HG03064 (cell line): ENCODE results near the gene FBXW11.

Experiments
- ATAC-seq: cut with Tn5 transposase; IDR thresholded peaks from one replicate; pipeline ENCODE4 v1.9.1; 2021; ENCODE audit warnings: low read depth; ENCODE audit not compliant: unreplicated experiment

The FBXW11 gene

GRCh38 chr5:171847026-171847425 is 159.4 kb downstream of the FBXW11 start:
- ATAC-seq: no peak

GRCh38 chr5:171846323-171846722 is 160.1 kb downstream of the FBXW11 start:
- ATAC-seq: no peak

- no peak for ATAC-seq
These were observed 160.6 kb downstream of the FBXW11 start for GRCh38 chr5:171845857-171846256.

- no peak for ATAC-seq
These were observed 161.3 kb downstream of the FBXW11 start for GRCh38 chr5:171845040-171845630.

GRCh38 chr5:171842777-171843328 is 163.6 kb downstream of the FBXW11 start:
- no peak for ATAC-seq

DNA sequence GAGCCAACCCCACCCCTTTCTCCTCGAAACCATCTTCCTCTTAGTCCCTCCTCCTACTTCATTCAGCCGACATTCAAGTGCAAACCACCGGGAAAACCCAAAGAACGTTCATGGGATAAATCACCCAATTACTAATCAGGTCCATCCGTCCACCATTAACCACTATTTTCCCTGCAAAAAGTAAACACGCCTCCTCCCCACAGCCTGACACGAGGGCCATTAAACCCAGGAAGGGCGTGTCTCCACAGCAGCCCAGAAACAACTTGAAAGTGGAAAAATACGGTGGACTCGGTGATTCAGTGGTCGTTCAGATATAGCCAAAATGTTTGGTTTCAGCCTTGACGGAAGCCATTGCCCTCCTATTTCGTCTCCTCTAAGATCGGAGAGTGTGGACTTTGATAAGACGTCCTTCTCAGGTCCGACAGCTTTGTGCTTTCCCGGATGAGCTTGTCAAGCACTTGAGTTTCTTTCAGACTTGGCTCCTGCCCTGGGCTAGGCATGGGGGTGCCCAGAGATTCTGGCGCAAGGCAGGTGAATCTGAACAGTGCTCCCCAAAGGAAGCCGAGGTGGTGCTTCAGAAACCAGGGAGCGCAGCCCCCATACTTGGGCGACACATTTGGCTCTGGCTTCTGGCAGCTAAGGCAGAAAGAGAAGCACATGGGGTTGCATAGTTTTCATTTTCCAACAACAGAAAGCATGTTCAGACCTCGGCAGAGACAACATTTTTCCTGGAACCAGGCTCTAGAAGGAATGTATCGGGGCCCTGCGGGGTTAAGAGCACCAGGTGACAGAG is 164.3 kb downstream of the FBXW11 start:
- ATAC-seq: no peak

GRCh38 chr5:171840711-171841522 is 165.5 kb downstream of the FBXW11 start:
- ATAC-seq: no peak

- ATAC-seq: no peak
These were observed 166.4 kb downstream of the FBXW11 start for GRCh38 chr5:171840066-171840465.

- no peak for ATAC-seq
These were observed 167.3 kb downstream of the FBXW11 start for GRCh38 chr5:171839112-171839511.

- no peak for ATAC-seq
These were observed 168.4 kb downstream of the FBXW11 start for GRCh38 chr5:171838066-171838465.

DNA sequence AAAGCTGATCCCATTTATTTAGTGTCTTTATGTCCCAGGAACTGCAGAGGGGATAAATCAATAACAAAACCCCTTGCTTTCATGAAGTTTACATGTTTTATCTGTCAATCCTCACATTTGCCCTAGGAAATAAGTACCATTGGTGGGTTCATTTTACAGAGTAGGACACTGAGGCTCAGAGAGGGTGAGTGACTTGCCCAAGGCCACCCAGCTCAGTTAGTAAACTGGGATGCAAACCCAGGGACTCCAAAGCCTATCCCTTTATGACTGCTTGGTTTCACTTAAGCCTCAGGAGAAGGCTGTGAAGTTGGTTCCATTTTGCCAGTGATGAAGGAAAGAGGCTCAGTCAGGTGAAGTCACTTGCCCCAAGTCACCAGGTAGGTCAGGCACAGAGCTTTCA is 168.9 kb downstream of the FBXW11 start:
- no peak for ATAC-seq

GRCh38 chr5:171835066-171835465 is 171.4 kb downstream of the FBXW11 start:
- ATAC-seq: no peak

DNA sequence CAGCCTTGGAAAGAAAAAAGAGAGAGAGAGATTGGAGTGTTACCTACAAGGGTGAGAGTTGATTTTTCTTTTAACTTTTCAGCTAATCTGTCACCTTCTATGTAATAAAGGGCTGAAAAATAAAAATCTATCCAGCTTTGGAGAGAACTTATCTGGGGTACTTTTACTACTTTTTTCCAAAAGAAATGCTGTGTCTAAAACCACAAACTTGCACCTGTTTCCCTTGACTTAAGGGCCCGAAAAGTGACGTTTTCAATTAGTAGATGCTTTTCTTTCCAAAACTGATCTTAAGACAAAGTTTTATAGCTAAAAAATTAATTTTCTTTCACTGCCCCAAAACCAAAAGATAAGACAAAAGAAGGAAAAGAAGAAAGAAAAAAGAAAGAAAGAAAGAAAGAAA is 172.0 kb downstream of the FBXW11 start:
- no peak for ATAC-seq

GRCh38 chr5:171832775-171833174 is 173.7 kb downstream of the FBXW11 start:
- ATAC-seq: no peak

DNA sequence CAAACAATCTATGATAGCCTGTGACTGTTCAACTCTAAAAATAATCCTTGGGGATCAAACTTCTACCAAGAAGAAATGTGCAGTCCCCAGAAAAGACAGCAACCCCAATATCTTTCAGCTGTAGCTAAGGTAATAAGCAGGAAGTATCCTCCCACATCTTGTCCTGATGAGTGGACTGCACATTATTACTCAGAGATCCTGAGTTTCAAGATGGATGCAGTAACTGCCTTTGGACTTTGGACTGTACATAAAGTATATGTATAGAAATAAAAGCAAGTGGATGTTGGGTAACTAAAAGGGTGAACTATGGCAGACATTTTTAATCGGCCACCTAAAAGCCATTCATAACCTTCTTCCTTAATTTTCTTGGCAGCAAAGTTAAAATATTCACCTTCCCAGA is 175.8 kb downstream of the FBXW11 start:
- no peak for ATAC-seq

- ATAC-seq: no peak
These were observed 179.3 kb downstream of the FBXW11 start for GRCh38 chr5:171827162-171827561.

DNA sequence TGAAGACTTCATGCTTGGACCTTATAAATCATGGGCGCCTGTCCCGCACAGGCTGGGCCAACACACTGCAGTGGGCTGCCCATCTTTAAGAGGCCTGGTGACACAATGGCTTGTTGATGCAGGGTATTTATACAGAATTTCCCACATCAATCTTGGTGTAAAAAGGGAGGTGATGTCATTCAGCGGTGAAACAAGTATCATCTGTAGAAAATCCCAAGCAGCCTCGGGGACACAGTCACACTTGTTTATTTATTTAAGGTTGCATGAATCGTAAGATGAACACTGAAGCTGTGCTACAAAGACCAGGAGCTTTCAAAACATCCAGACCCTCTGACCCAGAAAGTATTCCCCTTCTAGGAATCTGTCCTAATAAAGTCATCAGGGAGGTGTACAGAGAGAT is 180.3 kb downstream of the FBXW11 start:
- ATAC-seq: no peak

DNA sequence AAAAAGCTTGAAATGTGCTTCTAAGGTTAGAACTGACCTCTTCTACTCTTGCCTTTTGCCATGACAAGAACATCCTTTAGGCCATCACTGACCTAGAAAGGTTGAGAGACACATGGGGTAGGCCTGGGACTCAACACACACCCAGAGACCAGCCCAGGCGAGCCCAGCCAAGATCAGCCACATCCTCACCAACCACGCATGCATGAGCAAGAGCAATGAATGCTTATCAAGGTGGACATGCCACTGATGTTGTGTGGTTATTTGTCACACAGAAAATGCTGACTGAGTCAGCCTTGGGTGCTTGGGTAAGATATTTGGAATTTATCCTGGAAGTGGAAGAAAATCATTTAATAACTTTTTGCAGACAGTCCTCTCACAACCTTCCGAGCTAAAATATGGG is 181.4 kb downstream of the FBXW11 start:
- ATAC-seq: no peak

DNA sequence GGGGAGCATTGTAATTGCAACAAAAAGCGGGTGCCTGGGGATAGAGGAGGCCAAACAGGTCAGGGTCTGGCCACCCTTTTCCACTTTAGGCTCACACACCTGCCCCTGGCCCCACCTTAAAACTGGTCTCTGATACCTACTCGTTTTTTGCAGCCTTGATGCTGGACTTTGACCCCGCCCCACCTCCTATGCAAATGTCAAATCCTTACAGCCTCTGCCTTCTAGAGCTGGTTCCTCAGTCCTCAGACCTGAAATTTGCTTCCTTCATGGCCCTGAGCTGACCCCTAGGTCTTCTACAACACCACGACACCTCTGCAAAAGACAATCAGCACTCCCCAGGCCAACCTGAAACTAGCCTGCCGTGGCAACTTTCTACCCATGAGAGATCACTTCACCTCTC is 183.2 kb downstream of the FBXW11 start:
- ATAC-seq: no peak

- ATAC-seq: no peak
These were observed 185.2 kb downstream of the FBXW11 start for GRCh38 chr5:171821286-171821685.

- no peak for ATAC-seq
These were observed 185.9 kb downstream of the FBXW11 start for GRCh38 chr5:171820561-171820960.
